Naive thymus-derived CD4-positive, alpha-beta T cell (primary cell): ENCODE measurements around the gene SEPHS2. TPM values are rescaled to one million over a fixed set of nuclear protein-coding genes. Genes with fewer than 3 reads are reported as not detected.

ENCODE experiments used
- ATAC-seq: fragments of 150-1000 bp; cut with Tn5 transposase; 2 replicates; pipeline ENCODE4 v1.10.0; 2021; ENCODE audit warnings: mild to moderate bottlenecking, moderate library complexity
- CTCF ChIA-PET: fragments of 350-600 bp; sonication (Branson Sonifier 250); formaldehyde crosslinking; loops from one replicate; lab custom pipeline; 2021; ENCODE audit warnings: antibody characterized with exemption; lab: Charles Lee
- POLR2A ChIA-PET: fragments of 350-600 bp; sonication (Branson Sonifier 250); formaldehyde crosslinking; loops from one replicate; lab custom pipeline; 2021; ENCODE audit warnings: antibody characterized with exemption, inconsistent platforms; lab: Charles Lee
- DNase-seq, 9 donors: peaks; one replicate each; pipeline versions ENCODE4 v3.0.0 to v3.0.0-alpha.2; 2020 to 2022; ENCODE audit warnings: mixed read lengths in 1 of 9
- H3K27ac ChIP-seq: one replicate; pipeline ENCODE4 v1.7.0; 2013; ENCODE audit warnings: mild to moderate bottlenecking, low read depth, low read length, moderate library complexity
- H3K27me3 ChIP-seq, 2 donors: one replicate each; pipeline ENCODE4 v1.7.0; 2013; ENCODE audit warnings: low read length in 2 of 2, mild to moderate bottlenecking in 2 of 2, moderate library complexity in 2 of 2; ENCODE audit not compliant: control insufficient read depth in 2 of 2, insufficient read depth in 2 of 2
- H3K36me3 ChIP-seq, 3 experiments: 1 replicate in 2 of 3; 2 replicates in 1 of 3; pipeline ENCODE4 v1.7.0; 2013; ENCODE audit warnings: low read length in 3 of 3, mild to moderate bottlenecking in 3 of 3, moderate library complexity in 1 of 3; ENCODE audit not compliant: insufficient read depth in 3 of 3, control insufficient read depth in 2 of 3
- H3K4me1 ChIP-seq, 2 donors: one replicate each; pipeline ENCODE4 v1.7.0; 2013; ENCODE audit warnings: low read length in 2 of 2, mild to moderate bottlenecking in 2 of 2, moderate library complexity in 1 of 2; ENCODE audit not compliant: control insufficient read depth in 2 of 2, insufficient read depth in 2 of 2
- H3K4me3 ChIP-seq: 2 replicates; pipeline ENCODE4 v1.7.0; 2013; ENCODE audit warnings: mild to moderate bottlenecking, low read length
- H3K9me3 ChIP-seq, 3 experiments: 1 replicate in 2 of 3; 2 replicates in 1 of 3; pipeline ENCODE4 v1.7.0; 2013; ENCODE audit warnings: low read length in 3 of 3; ENCODE audit not compliant: control insufficient read depth in 2 of 3
- H3K27ac Mint-ChIP-seq, 9 donors: one replicate each; pipeline ENCODE4 v1.8.0; 2020 to 2022; ENCODE audit warnings: mixed read lengths in 9 of 9, mild to moderate bottlenecking in 8 of 9, moderate library complexity in 5 of 9, inconsistent platforms in 2 of 9
- H3K27me3 Mint-ChIP-seq, 5 donors: one replicate each; pipeline ENCODE4 v1.8.0; 2021 to 2022; ENCODE audit warnings: mixed read lengths in 5 of 5, mild to moderate bottlenecking in 1 of 5
- H3K36me3 Mint-ChIP-seq, 5 donors: one replicate each; pipeline ENCODE4 v1.8.0; 2020 to 2022; ENCODE audit warnings: mixed read lengths in 5 of 5, mild to moderate bottlenecking in 3 of 5, inconsistent platforms in 1 of 5
- H3K4me1 Mint-ChIP-seq, 7 donors: one replicate each; pipeline ENCODE4 v1.8.0; 2020 to 2022; ENCODE audit warnings: mixed read lengths in 7 of 7, mild to moderate bottlenecking in 3 of 7, inconsistent platforms in 1 of 7
- H3K4me3 Mint-ChIP-seq, 10 donors: one replicate each; pipeline ENCODE4 v1.8.0; 2020 to 2022; ENCODE audit warnings: mild to moderate bottlenecking in 10 of 10, mixed read lengths in 10 of 10, moderate library complexity in 6 of 10, inconsistent platforms in 2 of 10
- H3K9me3 Mint-ChIP-seq, 11 donors: one replicate each; pipeline ENCODE4 v1.8.0; 2020 to 2022; ENCODE audit warnings: mixed read lengths in 11 of 11, mild to moderate bottlenecking in 4 of 11, inconsistent platforms in 1 of 11, moderate library complexity in 1 of 11
- intact Hi-C, 2 donors: fragments of 100-400 bp; cut with micrococcal nuclease; formaldehyde crosslinking; loops; one replicate each; pipeline ENCODE4 v1.15.1; 2023
- polyA plus RNA-seq, 2 donors: library from polyadenylated mRNA; unstranded; fragments of 300-500 nt; fragmentation: Illumina TruSeq; gene quantifications; one replicate each; pipeline ENCODE4 v1.2.3, GENCODE V29; 2021
- total RNA-seq, 6 experiments: library from RNA in 5 of 6; stranded (reverse) in 5 of 6; gene quantifications; 1 replicate in 5 of 6; 2 replicates in 1 of 6; pipeline ENCODE4 v1.2.3 and lab custom pipeline; 2021 to 2026

Gene SEPHS2
- total and polyA plus RNA-seq, 7 experiments from 2014 or later, result 20.9 to 83.9 (median 50.3) TPM

DNA sequence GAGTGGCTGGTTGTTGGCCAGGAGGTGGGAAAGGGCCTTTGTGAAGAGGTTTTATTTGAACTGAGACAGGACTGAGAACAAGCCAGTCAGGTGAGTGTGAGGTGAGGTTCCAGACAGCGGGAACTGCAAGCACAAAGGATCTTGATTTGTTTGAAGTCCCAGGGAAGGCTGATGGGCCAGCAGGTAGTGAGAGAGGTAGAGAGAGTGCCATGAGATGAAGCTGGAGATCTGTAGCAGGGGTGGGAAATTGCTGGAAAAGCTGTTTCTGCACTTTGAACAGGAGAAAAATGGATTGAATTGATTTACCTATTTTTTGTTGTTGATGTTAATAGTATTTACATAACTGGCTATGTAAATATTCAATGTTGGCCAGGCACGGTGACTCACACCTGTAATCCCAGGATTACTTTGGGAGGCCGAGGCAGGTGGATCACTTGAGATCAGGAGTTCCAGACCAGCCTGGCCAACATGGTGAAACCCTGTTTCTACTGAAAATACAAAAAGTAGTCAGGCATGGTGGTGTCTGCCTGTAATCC lies 8.1 kb downstream of the SEPHS2 start:
- peaks cover 6 to 21% (median 16%) of the 10 kb centered on the region in 7 donors for H3K4me1 Mint-ChIP-seq
- no peak overlapping the region for H3K4me3 Mint-ChIP-seq
- H3K36me3 ChIP-seq, result no peaks in the 10 kb centered on the region
- no peak overlapping the region for H3K27ac ChIP-seq
- intact Hi-C loops, result no loop called here
- ChIA-PET CTCF (interaction anchor here (0.6 to 1.3 kb wide), 2 partner anchors 9 to 11 kb away, joined by 5 read pairs; no protein-coding TSS in a partner anchor), POLR2A (interaction anchor here (0.9 to 1.5 kb wide), 2 partner anchors 20 to 68 kb away, joined by 3 to 4 read pairs; no protein-coding TSS in a partner anchor)
- H3K36me3 Mint-ChIP-seq, result peaks cover 0 to 2% (median 0%) of the 10 kb centered on the region in 5 donors
- H3K27me3 ChIP-seq, result no peaks in the 10 kb centered on the region
- H3K4me3 ChIP-seq, result no peak overlapping the region
- DNase-seq (no peak), ATAC-seq (no peak)
- H3K4me1 ChIP-seq, result peaks cover 0 to 5% of the 10 kb centered on the region in 2 donors
- H3K9me3 ChIP-seq, result no peaks in the 10 kb centered on the region
- peaks cover 0 to 2% (median 0%) of the 10 kb centered on the region in 11 donors for H3K9me3 Mint-ChIP-seq
- no peaks in the 10 kb centered on the region for H3K27me3 Mint-ChIP-seq
- H3K27ac Mint-ChIP-seq, result peak overlapping the region in 1 of 9 donors; percentile 18

DNA sequence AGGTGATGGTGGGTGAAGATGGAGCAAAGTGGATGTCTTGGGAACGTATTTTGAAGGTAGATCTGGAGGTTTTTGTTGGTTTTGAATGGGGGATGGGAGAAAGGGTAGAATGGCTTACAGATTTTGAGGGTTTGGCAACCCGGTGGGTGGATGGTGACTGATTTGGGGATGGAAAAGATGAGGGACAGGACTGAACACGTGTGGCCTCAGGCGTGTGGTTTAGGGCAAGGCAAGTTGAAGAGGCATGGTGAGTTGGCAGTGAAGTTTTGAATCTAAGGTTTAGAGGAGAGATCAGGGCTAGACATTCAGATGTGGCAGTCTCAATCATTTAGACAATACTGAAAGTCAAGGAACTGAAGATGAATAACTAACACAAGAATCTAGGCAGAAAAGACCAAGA lies 10.8 kb downstream of the SEPHS2 start:
- ATAC-seq (no peak), DNase-seq (peak in 1 of 9 donors; percentile 59)
- CTCF ChIA-PET, result interaction anchor here (0.9 to 1.2 kb wide), 2 partner anchors 15 to 101 kb away, joined by 3 to 5 read pairs; no protein-coding TSS in a partner anchor
- Mint-ChIP-seq H3K27ac (peak overlapping the region in 6 of 9 donors; percentile 10 to 81 (median 36)), H3K27me3 (no peaks in the 10 kb centered on the region), H3K36me3 (no peaks in the 10 kb centered on the region), H3K4me1 (peaks cover 5 to 21% (median 13%) of the 10 kb centered on the region in 7 donors), H3K9me3 (no peaks in the 10 kb centered on the region), H3K4me3 (no peak overlapping the region)
- H3K4me1 ChIP-seq, result peaks cover 8 to 12% of the 10 kb centered on the region in 2 donors
- no peaks in the 10 kb centered on the region for H3K36me3 ChIP-seq
- no peak overlapping the region for H3K4me3 ChIP-seq
- no peaks in the 10 kb centered on the region for H3K27me3 ChIP-seq
- no peak overlapping the region for H3K27ac ChIP-seq
- intact Hi-C loops, result no loop called here
- no peaks in the 10 kb centered on the region for H3K9me3 ChIP-seq
- POLR2A ChIA-PET, result interaction anchor here (1.0 kb wide), 1 partner anchor 100 kb away, joined by 3 read pairs; the partner anchor contains the start of gene ZNF747

DNA sequence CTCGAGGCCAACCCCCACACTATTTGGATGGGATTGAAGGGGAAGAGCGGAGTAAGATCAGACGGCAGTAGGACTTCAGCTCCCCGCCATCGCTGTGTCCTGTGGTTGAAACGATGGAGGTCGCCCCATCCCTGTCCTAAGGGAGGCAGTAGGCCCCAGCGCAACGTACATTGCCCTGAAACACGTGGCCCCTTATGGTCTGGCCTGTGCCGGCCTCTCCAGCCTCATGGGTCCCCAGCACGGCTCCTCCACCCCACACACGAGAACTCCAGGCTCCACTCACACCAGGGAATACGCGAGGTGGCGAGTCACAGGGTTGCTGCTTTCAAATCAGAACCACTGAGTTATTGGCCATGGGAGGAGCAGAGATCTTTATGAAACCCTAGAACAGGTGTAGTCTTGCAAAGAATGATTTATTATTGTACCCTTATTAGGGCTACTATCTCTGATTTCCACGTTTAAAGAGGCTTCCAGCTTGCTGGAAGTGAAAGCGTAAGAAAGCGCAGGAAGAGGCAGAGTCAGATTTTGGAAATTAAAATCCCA lies 15.2 kb downstream of the SEPHS2 start:
- peaks cover 16 to 19% of the 10 kb centered on the region in 2 donors for H3K4me1 ChIP-seq
- ChIA-PET POLR2A (interaction anchor here (0.5 to 6.1 kb wide), 38 partner anchors 13 to 1874 kb away, joined by 3 to 82 read pairs (median 5); partner anchors contain the start of genes ALDOA, FBRS, SEPTIN1 and TBC1D10B), CTCF (interaction anchor here (0.6 to 3.3 kb wide), 23 partner anchors 10 to 290 kb away, joined by 3 to 26 read pairs (median 5); partner anchors contain the start of genes ZNF688, ZNF747, ZNF764 and ZNF785)
- Mint-ChIP-seq H3K27ac (no peak overlapping the region), H3K9me3 (peaks cover 0 to 2% (median 0%) of the 10 kb centered on the region in 11 donors), H3K36me3 (peaks cover 4 to 10% (median 9%) of the 10 kb centered on the region in 5 donors), H3K27me3 (no peaks in the 10 kb centered on the region), H3K4me1 (peaks cover 16 to 31% (median 24%) of the 10 kb centered on the region in 7 donors), H3K4me3 (no peak overlapping the region)
- ATAC-seq (peak; percentile 6), DNase-seq (no peak)
- H3K27me3 ChIP-seq, result no peaks in the 10 kb centered on the region
- no peaks in the 10 kb centered on the region for H3K9me3 ChIP-seq
- no peak overlapping the region for H3K4me3 ChIP-seq
- intact Hi-C loops, result loop anchor here (1.0 to 2.0 kb wide), 22 partner anchors 12 to 526 kb away; partner anchors contain the start of genes FBRS (in 2 of the 2), ITGAL (in 2 of the 2), PRR14 (in 2 of the 2) and SEPHS2 (in 2 of the 2)
- H3K27ac ChIP-seq, result peak overlapping the region; percentile 71
- peaks cover 0 to 12% (median 4%) of the 10 kb centered on the region in 3 experiments for H3K36me3 ChIP-seq

DNA sequence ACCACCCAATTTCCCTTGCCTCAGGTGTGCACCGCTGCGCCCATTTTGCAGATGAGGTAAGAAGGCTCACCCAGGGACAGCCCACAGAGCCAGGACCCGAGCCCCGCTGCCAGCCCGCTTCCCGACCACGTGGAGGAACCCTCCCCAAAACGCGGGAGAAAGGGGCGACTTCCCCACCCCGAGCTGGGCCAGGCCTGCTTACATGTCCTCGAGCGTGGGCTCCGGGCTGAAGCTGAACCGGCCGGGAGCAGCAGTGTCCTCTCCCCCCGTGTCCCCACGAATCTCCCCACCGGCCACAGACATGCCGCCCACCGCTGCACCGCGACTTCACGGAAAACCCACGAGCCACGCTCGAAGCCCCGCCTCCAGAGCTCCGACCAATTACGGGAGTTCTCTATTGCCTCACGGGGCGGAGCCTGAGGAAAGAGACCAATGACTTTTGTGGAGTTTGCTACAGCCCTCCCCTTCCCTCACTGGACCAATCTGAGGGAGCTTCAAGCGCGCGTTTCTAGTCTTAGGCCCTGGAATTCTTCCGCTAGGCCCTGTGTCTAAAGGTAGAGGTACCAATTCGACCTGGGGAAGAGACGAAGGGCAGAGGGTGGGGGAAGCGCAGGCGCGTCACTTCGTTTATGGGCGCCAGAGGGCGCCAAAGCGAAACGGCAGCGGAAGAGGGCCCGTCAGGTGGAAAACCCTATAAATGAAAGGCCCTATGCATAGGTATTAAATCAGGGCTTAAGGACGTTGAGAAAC lies 15.8 kb downstream of the SEPHS2 start, which contains the start of gene DCTPP1:
TSS of gene DCTPP1 (minus strand) at position 353 of the 750 bp plus-strand sequence. CDS start at position 303, 50 bp downstream.
- peak within 1 kb of the TSS in 1 of 9 donors; percentile 38 for H3K27ac Mint-ChIP-seq
- ATAC-seq (peak; percentile 98), DNase-seq (peak; percentile 79 to 99 (median 97))
- peak within 1 kb of the TSS; percentile 67 for H3K4me3 ChIP-seq
- intact Hi-C loops, result loop anchor here (1.0 to 2.0 kb wide), 22 partner anchors 12 to 527 kb away; partner anchors contain the start of genes FBRS (in 2 of the 2), ITGAL (in 2 of the 2), PRR14 (in 2 of the 2) and SEPHS2 (in 2 of the 2)
- H3K9me3 Mint-ChIP-seq, result peaks cover 0 to 2% (median 0%) of the 10 kb centered on the region in 11 donors
- CTCF ChIA-PET, result interaction anchor here (0.6 to 3.3 kb wide), 38 partner anchors 9 to 1570 kb away, joined by 3 to 26 read pairs (median 4); partner anchors contain the start of genes ZNF48, ZNF688, ZNF689 and ZNF747
- POLR2A ChIA-PET, result interaction anchor here (0.6 to 6.1 kb wide), 41 partner anchors 12 to 1874 kb away, joined by 3 to 82 read pairs (median 5); partner anchors contain the start of genes ALDOA, FBRS, PPP4C and SEPTIN1
- peaks cover 14 to 29% (median 21%) of the 10 kb centered on the region in 7 donors for H3K4me1 Mint-ChIP-seq
- H3K27me3 ChIP-seq, result no peaks in the 10 kb centered on the region
- H3K27me3 Mint-ChIP-seq, result no peaks in the 10 kb centered on the region
- H3K4me1 ChIP-seq, result peaks cover 16 to 19% of the 10 kb centered on the region in 2 donors
- peaks cover 4 to 10% (median 9%) of the 10 kb centered on the region in 5 donors for H3K36me3 Mint-ChIP-seq
- H3K9me3 ChIP-seq, result no peaks in the 10 kb centered on the region
- H3K4me3 Mint-ChIP-seq, result no peak within 1 kb of the TSS
- peak within 1 kb of the TSS; percentile 85 for H3K27ac ChIP-seq
- H3K36me3 ChIP-seq, result peaks cover 0 to 12% (median 4%) of the 10 kb centered on the region in 3 experiments

DNA sequence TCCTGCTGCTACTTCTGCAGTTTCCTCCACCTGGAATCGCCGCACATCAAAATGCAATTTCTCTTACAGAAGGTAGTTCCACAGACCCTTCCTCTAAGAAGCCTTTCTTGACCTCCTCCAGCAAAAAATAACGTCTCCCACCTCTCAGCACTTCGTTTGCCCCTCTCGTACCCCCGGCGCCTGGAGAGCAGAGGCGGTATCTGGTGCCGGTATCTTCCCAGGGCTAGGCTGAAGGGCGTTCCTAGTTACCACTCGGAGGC lies 16.3 kb downstream of the SEPHS2 start:
- no peaks in the 10 kb centered on the region for H3K27me3 Mint-ChIP-seq
- ATAC-seq, result peak; percentile 3

More for the DNA sequence above, 16.3 kb downstream of the SEPHS2 start:
- peak overlapping the region; percentile 67 for H3K4me3 ChIP-seq
- Mint-ChIP-seq H3K27ac (no peak overlapping the region), H3K4me3 (no peak overlapping the region), H3K4me1 (peaks cover 12 to 25% (median 18%) of the 10 kb centered on the region in 7 donors), H3K9me3 (peaks cover 0 to 2% (median 0%) of the 10 kb centered on the region in 11 donors), H3K36me3 (peaks cover 4 to 12% (median 9%) of the 10 kb centered on the region in 5 donors)
- peaks cover 0 to 17% (median 4%) of the 10 kb centered on the region in 3 experiments for H3K36me3 ChIP-seq
- peaks cover 15 to 16% of the 10 kb centered on the region in 2 donors for H3K4me1 ChIP-seq
- peak overlapping the region; percentile 85 for H3K27ac ChIP-seq
- intact Hi-C loops, result no loop called here
- ChIA-PET POLR2A (interaction anchor here (0.7 to 6.1 kb wide), 33 partner anchors 12 to 364 kb away, joined by 3 to 82 read pairs (median 5); partner anchors contain the start of genes ALDOA, FBRS, PPP4C and SEPTIN1), CTCF (interaction anchor here (0.6 to 3.3 kb wide), 35 partner anchors 8 to 1570 kb away, joined by 3 to 26 read pairs (median 4); partner anchors contain the start of genes ZNF48, ZNF688, ZNF689 and ZNF747)
- no peak for DNase-seq
- H3K9me3 ChIP-seq, result no peaks in the 10 kb centered on the region
- no peaks in the 10 kb centered on the region for H3K27me3 ChIP-seq
